Putamen (tissue), 1 donor: ENCODE measurements around the gene NOTCH2NLA.
"Not testable (repeated sequence)": the region's sequence is repeated elsewhere in the genome, so short reads cannot be mapped to it uniquely, and the experiment has no call there.

Experiments used
- DNase-seq: peaks from one replicate; pipeline ENCODE4 v3.0.0-alpha.2; 2016; ENCODE audit warnings: low spot score

Gene NOTCH2NLA

DNA sequence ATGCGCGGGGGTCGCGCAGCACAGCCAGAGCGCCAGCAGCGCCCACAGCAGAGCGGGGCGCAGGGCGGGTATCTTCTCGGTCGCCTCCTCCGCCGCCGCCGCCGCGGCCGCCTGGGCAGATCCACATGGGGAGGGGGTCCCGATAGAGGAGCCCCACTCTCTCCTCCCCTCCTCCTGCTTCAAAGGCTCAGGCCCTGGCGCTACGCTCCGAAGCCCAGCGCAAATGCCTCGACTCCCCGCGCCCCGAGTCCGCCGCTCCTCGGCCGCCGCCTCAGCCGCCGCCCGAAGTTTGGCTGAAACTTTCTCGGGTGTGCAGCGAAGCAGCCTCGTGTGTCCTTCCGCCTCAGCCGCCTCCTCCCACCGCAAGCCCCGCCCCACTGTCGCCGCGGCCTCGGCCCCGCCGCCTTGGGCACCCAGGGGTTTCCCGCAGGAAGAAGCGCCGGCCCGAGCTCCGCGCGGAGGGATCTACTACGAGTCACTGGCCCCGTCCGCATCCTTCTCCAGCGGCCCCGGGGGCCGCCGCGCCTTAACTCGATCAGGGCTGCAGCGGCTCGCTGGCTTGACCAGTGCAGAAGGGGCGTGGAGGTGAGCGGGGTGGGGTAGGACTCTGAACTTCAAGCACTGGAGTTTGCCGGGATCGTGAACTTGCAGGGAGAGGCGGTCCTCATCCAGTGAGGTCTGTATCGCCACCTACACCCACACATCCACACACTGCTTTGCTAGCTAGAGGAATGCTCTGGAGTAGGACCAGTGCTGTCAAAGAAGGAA, at the start of gene NOTCH2NLA:
Gene NOTCH2NLA (minus strand): TSS at position 312 of the 768 bp plus-strand sequence. CDS start 39,684 bp downstream, outside the sequence.
- not testable (repeated sequence) for DNase-seq

DNA sequence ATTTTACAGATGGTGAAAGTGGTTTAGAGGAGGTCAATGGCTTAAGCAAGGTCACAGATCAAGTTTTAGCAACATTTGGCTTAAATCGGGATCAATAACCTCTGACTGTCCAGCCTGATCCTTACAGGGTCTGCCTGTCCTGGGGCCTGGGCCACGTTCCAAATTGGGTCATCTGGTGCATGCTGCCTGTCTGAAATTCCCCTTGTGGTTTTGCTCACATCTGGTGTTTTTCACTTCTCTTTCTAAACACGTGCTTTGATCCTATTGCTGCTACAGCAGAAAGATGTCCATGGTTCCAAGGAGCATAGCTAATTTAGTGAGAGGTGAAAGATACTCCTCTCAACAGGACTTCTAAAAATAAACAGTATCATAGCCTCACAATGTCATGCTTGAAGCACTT, 49.5 kb upstream of the NOTCH2NLA start:
- DNase-seq: not testable (repeated sequence)

DNA sequence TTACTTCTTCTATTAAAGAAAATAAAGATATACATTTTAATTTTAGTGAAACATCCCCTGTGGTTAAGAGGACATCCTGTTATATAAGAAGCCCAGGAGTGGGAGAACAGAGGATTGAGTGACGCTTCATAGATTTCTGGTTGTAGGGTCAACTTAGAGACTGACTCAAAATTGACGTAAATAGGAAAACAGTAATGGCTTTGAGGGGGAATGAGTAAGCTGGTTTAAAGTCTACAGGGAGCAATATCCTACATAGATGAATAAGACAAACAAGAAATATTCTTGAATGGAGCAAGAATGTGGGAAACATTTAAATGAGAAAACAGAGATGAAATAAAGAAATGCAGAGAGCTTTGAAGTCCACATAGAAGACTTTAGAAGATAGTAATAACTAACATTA, 48.3 kb upstream of the NOTCH2NLA start:
- DNase-seq: not testable (repeated sequence)

DNA sequence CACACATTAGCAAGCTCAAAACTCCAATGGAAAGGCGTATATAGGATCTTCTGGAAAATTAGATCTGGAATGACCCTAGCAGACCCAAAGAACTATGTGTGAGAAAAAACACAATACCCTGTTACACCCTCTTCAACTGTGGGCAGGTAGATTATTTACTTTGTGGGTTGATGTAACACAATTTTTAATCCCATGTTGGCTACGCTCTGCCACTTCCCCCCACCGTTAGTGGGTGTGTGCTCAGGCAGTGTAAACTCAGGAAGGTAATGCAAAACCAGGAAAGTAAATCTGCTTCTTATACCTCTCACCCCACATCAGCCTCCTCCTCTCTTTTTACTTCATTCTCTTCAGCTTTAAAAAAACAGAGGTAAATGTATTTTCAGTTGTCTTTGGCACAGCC, 45.3 kb upstream of the NOTCH2NLA start:
- not testable (repeated sequence) for DNase-seq

DNA sequence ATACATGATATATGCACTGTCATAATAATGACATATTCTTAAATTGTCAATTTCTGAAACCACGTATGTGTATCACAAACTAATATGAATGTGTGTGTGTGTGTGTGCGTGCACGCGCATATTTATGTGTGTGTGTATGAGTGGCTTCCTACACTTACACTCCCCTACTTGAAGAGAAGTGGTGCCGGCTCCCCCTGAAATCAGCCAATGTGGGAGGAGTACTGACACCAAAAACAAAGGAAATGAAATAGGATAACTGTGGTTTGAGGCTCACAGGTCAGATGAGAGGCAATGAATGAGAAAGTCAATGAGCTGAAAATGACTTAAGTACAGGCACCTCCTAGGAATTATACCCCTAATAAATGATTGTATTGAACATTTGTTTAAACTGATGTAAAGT, 44.4 kb upstream of the NOTCH2NLA start:
- not testable (repeated sequence) for DNase-seq

DNA sequence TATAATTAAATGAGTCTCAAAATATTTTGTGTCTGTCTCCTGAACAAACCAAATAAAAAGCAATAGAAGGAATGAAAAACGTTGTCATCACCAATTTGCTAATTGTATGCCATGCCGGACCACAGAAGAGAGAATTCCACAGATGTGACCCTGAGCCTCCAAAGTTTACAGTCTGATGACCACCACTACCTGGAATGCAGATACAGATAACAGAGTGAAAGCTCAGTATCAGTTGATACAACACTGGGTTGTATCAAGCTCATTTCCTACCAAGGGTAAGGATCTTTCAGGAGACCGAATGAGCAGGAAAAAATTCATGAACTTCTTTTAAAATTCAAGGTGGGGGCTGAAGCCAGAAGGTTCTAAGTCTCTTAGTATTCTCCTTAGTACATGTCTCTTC, 43.9 kb upstream of the NOTCH2NLA start:
- not testable (repeated sequence) for DNase-seq

DNA sequence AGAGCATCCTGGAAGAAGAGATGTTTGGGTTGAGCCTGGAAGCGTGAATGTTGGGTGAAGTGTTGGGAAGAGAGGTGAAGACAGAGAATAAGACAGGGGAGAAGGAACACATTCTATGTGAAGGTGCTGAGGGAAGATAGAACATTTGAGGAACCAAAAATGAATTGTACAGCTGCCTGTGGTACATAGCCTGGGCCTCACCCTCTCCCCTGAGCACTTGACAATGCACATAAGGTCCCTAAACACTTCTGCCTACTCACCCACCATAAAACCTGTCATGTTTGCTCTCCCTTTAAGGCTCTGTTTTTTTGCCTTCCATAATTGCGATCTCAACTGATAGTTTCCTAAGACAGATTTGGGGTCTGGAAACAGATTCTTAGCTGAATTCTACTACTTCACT, 43.2 kb upstream of the NOTCH2NLA start:
- not testable (repeated sequence) for DNase-seq

DNA sequence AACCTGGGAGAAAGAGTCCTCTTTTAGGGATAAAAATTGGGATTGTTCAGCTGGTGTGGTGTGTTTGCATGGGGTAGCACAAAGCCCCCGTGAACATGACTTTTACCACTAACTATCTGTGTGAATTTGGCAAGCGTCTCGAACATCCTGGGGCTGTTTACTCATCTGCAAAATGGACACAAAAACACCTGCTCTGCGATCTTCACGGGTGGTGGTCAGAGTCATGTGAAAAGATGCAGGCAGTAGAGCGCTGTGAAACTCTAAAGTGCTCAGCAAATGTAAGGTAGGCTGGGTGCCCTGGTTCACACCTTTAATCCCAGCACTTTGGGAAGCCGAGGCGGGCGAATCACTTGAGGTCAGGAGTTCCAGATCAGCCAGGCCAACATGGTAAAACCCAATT, 41.3 kb upstream of the NOTCH2NLA start:
- not testable (repeated sequence) for DNase-seq

DNA sequence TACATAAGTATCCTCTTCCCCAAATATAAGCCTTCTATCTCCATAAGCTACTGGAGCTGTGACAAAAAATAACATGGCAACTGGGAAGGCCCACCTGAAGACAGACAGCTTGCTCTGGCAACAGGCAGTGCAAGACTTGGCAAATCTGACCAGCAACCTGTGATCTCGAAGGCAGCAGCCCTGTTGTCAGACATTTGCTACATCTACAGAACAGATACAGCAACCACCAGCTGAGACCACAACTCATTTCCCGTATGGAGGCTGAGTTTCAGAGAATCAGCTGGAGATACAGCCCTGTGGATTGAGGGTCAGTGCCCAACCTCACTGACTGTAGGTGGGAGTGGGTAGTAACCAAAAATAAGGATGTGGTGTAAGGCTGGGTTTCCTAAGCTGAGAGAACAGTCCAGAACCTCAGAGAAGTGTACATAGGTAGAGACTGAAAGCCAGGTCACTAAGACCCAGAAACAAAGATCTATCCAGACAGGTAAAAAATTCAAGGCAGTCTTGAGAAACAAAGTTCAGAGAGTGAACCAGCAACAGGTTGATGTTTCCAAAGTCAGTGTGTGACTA, 37.4 kb upstream of the NOTCH2NLA start:
- DNase-seq: not testable (repeated sequence)

DNA sequence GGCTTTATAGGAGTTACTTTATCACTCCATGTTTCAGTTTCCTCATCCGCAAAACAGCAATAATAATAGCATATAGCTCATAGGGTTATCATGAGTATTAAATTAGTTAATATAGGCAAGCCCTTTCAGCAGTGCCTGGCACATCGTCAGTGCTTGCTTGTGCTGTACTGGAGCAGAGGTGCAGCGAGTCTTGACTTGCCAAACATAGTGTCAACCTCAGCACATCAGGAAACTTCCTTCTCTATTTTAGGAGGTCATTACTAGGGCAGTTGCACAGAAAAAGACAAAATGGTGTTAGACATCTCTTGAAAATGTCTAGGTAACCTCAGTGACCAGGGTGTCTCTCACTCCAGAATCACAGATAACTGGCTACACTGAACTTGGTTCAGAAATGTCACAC, 35.9 kb upstream of the NOTCH2NLA start:
- not testable (repeated sequence) for DNase-seq

DNA sequence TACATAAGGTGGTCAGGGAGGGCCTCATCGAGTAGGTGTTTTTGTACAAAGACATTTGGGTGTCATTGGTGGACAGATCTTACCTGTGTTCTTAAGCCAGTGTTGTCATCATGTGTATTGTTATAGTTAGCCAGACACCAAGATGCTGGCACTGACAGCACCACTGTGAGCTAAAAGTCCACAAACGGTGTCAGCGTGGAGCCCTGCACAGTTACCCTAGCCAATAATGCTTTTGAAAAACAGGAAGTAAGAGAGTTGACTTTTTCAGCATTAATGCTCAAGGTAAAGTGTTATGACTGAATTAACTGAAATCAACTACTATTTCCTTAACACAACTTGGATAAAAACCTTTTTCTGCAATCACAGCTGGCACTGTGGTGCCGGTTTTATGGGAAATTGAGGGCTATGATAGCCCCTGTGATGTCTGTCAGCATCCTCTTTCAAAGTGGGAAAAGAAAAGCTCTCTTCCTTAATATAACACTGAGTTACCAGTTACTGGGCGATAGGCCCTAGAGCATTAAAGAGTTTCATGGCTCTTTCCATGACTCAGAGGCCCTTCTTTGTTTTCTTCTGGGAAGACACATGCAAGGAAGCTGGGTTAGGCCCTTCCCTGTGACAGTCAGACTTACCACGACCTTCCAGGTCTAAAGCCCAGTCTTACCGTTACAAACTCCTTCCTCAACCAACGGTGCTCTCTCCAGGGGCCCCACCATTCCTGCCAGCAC, 31.3 kb upstream of the NOTCH2NLA start:
- not testable (repeated sequence) for DNase-seq

DNA sequence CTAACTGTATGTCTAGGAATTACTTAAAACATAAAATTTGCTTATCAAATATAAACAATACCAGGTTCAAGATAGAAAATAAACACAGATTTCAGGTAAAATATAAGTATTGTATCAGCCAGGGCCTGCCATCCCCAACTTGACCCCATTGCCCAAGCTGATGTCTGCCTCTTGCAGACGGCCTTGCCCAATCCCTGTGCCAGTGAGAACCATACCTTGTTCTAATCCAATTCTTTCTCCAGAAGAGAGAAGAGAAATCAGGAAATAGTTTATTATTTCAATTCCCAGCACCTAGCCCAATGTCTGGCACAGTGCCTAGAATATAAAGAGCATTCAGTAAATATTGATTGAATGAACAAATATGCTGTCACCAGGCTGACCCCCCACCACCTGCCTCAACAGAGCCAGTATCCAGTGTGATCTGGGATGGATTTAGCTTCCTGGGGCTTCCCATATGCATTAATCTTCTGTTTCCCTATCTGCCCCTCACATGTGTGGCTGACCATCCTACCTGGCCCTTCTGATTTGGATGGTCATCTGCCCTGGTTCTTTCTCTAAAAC, 29.3 kb upstream of the NOTCH2NLA start:
- DNase-seq: not testable (repeated sequence)

DNA sequence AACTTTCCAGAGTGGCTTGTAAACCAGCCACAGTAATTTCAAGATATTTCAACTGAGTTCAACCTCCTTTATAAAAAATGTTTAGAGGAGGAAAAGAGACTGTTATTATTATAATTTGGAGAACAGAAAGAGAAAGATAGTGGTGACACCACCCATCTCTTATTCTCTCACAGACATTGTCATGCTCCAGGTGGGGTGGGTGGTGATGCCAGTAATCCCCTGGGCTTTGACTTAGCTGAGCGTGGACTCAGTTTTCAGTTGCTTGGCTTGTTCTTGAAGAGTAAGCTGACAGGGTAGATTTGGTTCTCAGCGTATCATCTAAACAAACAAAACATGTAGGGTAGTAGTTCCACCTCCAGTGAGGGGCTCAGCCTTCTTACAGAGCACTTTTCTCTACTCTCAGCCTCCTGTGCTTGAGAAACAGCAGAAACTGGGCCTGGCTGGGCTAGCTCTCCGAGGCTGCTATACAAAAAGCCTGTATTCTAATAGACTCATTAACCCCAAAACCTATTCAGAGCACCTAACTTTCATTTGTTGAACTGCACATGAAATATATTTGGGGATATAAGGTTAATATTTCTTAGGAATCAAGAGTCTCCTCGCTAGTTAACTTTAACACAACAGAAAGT, 25.9 kb upstream of the NOTCH2NLA start:
- DNase-seq: not testable (repeated sequence)

DNA sequence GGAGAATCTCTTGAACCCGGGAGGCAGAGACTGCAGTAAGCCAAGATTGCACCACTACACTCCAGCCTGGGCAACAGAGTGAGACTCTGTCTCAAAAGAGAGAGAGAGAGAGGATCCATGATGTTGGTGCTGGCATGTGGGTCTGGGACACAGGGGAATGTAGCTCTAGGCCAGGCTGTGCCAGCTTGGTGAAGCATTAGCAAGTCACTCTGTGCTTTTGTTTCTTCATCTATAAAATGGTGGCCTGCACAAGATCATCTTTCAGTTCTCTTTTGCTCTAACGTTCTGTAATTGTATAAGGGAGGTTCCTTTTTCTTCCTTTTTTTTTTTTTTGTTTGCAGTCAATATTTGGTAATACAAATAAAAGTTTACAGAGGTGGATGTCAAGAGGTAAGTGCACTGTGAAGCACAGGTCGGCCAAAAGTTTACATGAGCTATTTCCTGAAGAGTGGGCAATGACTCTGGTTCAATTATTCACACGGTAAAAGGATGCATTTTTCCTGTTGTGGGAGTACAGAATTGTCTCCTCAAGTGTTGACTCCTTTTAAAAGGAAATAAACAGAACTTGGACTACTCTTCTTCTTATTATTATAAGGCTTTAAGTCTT, 24.5 kb upstream of the NOTCH2NLA start:
- DNase-seq: not testable (repeated sequence)

DNA sequence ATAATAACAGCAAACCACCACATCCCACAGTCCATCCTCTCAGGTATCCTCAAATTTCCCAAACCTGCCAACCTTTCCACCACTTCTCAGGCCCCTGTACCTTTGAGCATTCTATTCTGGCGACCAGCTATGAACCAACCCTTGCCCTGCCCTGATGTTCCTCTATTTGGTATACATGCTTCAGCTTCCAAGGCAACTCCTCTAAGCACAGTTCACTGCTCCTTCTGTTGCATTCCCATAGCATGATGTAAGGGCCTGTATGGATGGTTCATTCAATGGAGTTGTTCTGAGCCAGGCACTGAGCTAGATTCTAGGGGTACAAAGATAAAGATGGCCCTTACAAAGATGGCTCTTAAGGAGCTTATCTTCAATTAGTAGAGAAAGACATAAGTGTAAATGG, 22.7 kb upstream of the NOTCH2NLA start:
- not testable (repeated sequence) for DNase-seq

DNA sequence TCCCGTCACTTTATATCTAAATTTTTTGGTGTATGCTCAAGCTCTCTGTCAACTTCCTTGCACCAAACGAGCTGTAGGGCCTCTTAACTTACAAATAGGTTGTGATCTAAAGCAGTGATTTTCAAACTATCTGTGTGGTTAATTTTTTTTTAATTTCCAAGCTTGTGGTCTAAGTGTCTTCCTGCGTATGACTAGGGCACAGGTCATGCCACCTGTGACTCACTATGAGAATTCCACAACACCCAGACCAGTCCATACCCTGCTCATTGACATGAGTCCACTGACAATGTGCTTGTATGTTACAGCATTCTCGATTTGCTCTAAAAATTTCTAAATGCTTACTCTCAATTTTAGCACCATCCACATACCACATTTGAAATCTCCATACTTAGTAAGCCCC, 19.8 kb upstream of the NOTCH2NLA start:
- DNase-seq: not testable (repeated sequence)

DNA sequence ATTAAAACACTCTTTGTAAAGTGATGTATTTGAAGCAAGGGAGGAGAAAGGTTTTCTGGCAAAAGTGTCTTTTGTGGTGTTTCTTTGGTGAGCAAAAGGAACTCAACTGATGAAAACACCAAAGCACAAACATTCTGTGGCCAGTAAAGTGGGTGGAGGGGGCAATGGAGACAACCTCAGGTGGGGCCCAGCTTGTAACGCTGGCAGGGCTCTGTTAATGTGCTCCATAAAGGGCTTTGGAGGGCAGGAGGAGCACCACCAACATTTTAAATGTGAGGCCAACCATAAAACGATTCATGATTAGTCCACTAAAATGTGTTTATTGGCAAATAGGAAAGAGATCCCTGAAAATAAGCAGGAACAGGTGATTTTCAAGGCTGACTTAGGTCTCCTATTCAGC, 7.8 kb upstream of the NOTCH2NLA start:
- DNase-seq: not testable (repeated sequence)

DNA sequence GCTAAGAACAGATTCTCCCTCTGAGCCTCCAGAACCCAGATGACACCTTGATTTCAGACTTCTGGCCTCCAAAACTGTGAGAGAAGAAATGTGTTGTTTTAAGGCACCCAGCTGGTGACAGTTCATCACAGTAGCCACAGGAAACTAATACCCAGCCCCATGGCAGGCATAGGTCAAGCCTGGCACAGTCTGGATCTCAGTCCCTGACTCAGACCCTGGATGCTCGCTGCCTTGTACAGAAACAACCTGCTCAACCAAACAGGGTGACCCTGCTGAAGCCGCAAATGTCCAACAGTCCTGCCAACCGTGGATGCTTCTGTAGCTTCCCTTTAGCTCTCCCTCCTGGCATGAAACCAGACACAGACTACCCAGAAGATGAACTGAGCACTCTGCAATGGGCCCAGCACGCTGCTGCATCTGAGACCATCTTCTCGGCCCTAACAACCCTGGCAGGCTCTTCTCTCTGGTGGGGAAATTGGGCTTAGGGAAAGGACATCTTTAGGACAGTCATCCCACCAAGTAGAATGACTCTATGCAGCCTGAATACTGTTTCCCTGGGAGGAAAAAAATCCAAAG, 7.3 kb upstream of the NOTCH2NLA start:
- not testable (repeated sequence) for DNase-seq

DNA sequence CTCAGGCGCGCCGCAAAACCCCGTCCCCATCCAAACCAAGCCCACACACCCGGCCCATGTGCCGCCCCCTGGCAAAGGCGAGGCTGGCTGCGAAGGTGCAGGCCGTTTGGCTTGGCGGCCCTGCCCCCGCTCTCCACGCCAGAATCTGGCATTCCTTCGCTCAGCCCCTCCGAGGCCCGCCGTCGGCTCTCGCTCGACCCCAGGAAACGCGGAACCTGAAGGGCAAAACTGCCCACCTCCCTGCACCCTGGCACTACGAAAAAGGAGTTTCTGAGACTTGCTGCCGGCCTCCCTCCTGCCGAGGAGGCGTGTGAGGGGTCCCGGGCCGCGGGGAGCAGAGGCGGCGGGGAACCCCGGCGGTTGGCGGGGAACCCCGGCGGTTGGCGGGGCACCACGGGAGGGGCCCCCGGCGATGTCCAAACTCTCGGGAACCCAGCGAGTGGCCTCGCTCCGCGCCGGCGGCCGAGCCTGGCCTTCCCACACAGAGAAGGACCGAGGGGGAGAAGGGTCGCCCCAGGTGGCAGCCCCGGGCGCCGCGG, 608 bp downstream of the NOTCH2NLA start:
- not testable (repeated sequence) for DNase-seq

DNA sequence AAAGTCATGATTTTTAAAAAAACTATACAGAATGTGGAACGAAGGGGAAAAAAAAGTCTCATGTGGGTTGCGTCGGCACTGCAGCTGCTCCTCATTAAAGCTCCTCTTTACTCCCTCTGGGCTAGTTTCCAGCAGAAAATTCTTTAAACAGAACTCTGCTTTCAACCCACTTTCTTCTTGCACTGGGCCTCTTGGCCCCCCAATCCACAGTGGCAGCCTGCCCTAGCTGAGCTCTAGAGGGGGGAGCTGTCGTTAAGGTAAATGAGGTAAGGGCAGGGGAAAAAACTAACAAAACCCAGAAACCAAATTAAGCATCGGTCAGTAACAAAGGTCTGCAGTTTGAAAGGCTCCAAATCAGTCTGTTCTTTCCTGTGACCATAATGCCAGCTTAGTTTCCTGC, 54.3 kb downstream of the NOTCH2NLA start:
- DNase-seq: not testable (repeated sequence)

DNA sequence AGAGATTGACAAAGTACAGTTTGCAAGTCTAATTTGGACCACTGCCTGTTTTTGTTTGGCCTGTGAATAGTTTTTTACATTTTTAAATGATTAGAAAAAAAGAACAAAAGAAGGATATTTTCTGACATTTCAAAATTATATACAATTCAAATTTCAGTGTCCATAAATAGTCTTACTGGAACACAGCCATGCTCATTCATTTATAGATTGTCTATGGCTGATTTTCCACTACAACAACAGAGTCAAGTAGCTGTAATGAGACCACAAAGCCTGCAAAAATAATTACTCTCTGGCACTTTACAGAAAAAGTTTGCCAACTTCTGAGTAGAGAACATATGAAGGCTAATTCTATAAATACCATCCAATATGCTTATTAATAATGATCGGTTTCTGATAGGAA, 61.1 kb downstream of the NOTCH2NLA start:
- DNase-seq: not testable (repeated sequence)
